Activated naive CD4-positive, alpha-beta T cell treated with anti-CD3 and anti-CD28 coated beads, Interleukin-2, amount 10 ng/mL, durations not matched to agents 7 days and 5 days (primary cell): Measurements from ENCODE around the gene LCE1A.

Experiments
- CTCF ChIA-PET: fragments of 350-600 bp; sonication (Branson Sonifier 250); formaldehyde crosslinking; loops from one replicate; lab custom pipeline; 2021; ENCODE audit warnings: antibody characterized with exemption; lab: Charles Lee
- DNase-seq: peaks from one replicate; pipeline ENCODE4 v3.0.0-alpha.2; 2020
- H3K27ac Mint-ChIP-seq: one replicate; pipeline ENCODE4 v1.8.0; 2021; ENCODE audit warnings: mild to moderate bottlenecking, moderate library complexity, mixed read lengths
- H3K27me3 Mint-ChIP-seq: one replicate; pipeline ENCODE4 v1.8.0; 2021; ENCODE audit warnings: mild to moderate bottlenecking, mixed read lengths
- H3K36me3 Mint-ChIP-seq: one replicate; pipeline ENCODE4 v1.8.0; 2021; ENCODE audit warnings: mixed read lengths
- H3K4me1 Mint-ChIP-seq: one replicate; pipeline ENCODE4 v1.8.0; 2021; ENCODE audit warnings: mixed read lengths
- H3K4me3 Mint-ChIP-seq: one replicate; pipeline ENCODE4 v1.8.0; 2021; ENCODE audit warnings: mild to moderate bottlenecking, moderate library complexity, mixed read lengths
- H3K9me3 Mint-ChIP-seq: one replicate; pipeline ENCODE4 v1.8.0; 2021; ENCODE audit warnings: mixed read lengths

The LCE1A gene

GRCh38 chr1:152827173-152827572 lies at the start of gene LCE1A:
LCE1A (plus strand) TSS chr1:152827473; CDS start chr1:152827473, 0 bp downstream.
- Mint-ChIP-seq H3K27ac (no peak within 1 kb of the TSS), H3K4me3 (no peak within 1 kb of the TSS), H3K27me3 (peaks cover 11% of the 10 kb centered on the region), H3K36me3 (no peaks in the 10 kb centered on the region), H3K9me3 (no peaks in the 10 kb centered on the region), H3K4me1 (no peaks in the 10 kb centered on the region)
- no peak for DNase-seq
- CTCF ChIA-PET = no interaction called here

GRCh38 chr1:152777510-152778137 lies 49.6 kb upstream of the LCE1A start:
- H3K27ac Mint-ChIP-seq = no peak overlapping the region
- no peak overlapping the region for H3K4me3 Mint-ChIP-seq
- CTCF ChIA-PET = interaction anchor here (0.7 to 2.5 kb wide), 3 partner anchors 11 to 41 kb away, joined by 3 to 11 read pairs (median 3); no protein-coding TSS in a partner anchor
- no peak for DNase-seq
- H3K4me1 Mint-ChIP-seq = no peaks in the 10 kb centered on the region
- H3K36me3 Mint-ChIP-seq = no peaks in the 10 kb centered on the region
- peaks cover 3% of the 10 kb centered on the region for H3K27me3 Mint-ChIP-seq
- no peaks in the 10 kb centered on the region for H3K9me3 Mint-ChIP-seq

GRCh38 chr1:152783095-152783494 lies 44.2 kb upstream of the LCE1A start:
- H3K36me3 Mint-ChIP-seq = no peaks in the 10 kb centered on the region
- DNase-seq = no peak
- CTCF ChIA-PET = no interaction called here
- H3K27me3 Mint-ChIP-seq = peaks cover 16% of the 10 kb centered on the region
- H3K4me3 Mint-ChIP-seq = no peak overlapping the region
- H3K4me1 Mint-ChIP-seq = no peaks in the 10 kb centered on the region
- no peak overlapping the region for H3K27ac Mint-ChIP-seq
- H3K9me3 Mint-ChIP-seq = no peaks in the 10 kb centered on the region

GRCh38 chr1:152786077-152786476 lies 41.2 kb upstream of the LCE1A start, which contains the start of gene LCE1E:
LCE1E (plus strand) TSS chr1:152786257; CDS start chr1:152787300, 1,043 bp downstream.
- Mint-ChIP-seq H3K9me3 (no peaks in the 10 kb centered on the region), H3K27me3 (peaks cover 17% of the 10 kb centered on the region), H3K27ac (no peak within 1 kb of the TSS), H3K36me3 (no peaks in the 10 kb centered on the region), H3K4me3 (no peak within 1 kb of the TSS), H3K4me1 (no peaks in the 10 kb centered on the region)
- CTCF ChIA-PET = no interaction called here
- DNase-seq = no peak

- CTCF ChIA-PET = no interaction called here
- Mint-ChIP-seq H3K9me3 (no peaks in the 10 kb centered on the region), H3K4me3 (no peak overlapping the region), H3K36me3 (no peaks in the 10 kb centered on the region), H3K27ac (no peak overlapping the region), H3K4me1 (no peaks in the 10 kb centered on the region), H3K27me3 (peaks cover 11% of the 10 kb centered on the region)
- DNase-seq = no peak
Measured at GRCh38 chr1:152795686-152796085, 31.6 kb upstream of the LCE1A start.

- no peaks in the 10 kb centered on the region for H3K36me3 Mint-ChIP-seq
- no peak within 1 kb of the TSS for H3K4me3 Mint-ChIP-seq
- DNase-seq = no peak
- CTCF ChIA-PET = no interaction called here
- H3K9me3 Mint-ChIP-seq = no peaks in the 10 kb centered on the region
- no peak within 1 kb of the TSS for H3K27ac Mint-ChIP-seq
- H3K27me3 Mint-ChIP-seq = peaks cover 12% of the 10 kb centered on the region
- no peaks in the 10 kb centered on the region for H3K4me1 Mint-ChIP-seq
Measured at GRCh38 chr1:152796421-152796820, 30.9 kb upstream of the LCE1A start, which contains the start of gene LCE1D. LCE1D (plus strand) TSS chr1:152796721; CDS start chr1:152797795, 1,074 bp downstream.

GRCh38 chr1:152801333-152801732 lies 25.9 kb upstream of the LCE1A start:
- Mint-ChIP-seq H3K36me3 (no peaks in the 10 kb centered on the region), H3K27me3 (peaks cover 26% of the 10 kb centered on the region), H3K9me3 (no peaks in the 10 kb centered on the region), H3K4me3 (no peak overlapping the region), H3K27ac (no peak overlapping the region), H3K4me1 (no peaks in the 10 kb centered on the region)
- no peak for DNase-seq
- CTCF ChIA-PET = no interaction called here

- Mint-ChIP-seq H3K9me3 (no peaks in the 10 kb centered on the region), H3K27me3 (peaks cover 18% of the 10 kb centered on the region), H3K4me3 (no peak within 1 kb of the TSS), H3K4me1 (no peaks in the 10 kb centered on the region), H3K36me3 (no peaks in the 10 kb centered on the region), H3K27ac (peak within 1 kb of the TSS; percentile 4)
- DNase-seq = no peak
- CTCF ChIA-PET = no interaction called here
Measured at GRCh38 chr1:152806576-152806975, 20.7 kb upstream of the LCE1A start, which contains the start of gene LCE1C. LCE1C (minus strand) TSS chr1:152806651; CDS start chr1:152805478, 1,173 bp downstream.

- H3K27ac Mint-ChIP-seq = no peak overlapping the region
Measured at GRCh38 chr1:152811050-152811449, 16.2 kb upstream of the LCE1A start.

GRCh38 chr1:152811671-152812070 lies 15.6 kb upstream of the LCE1A start, which contains the start of gene LCE1B:
LCE1B (plus strand) TSS chr1:152811971; CDS start chr1:152812447, 476 bp downstream.
- H3K36me3 Mint-ChIP-seq = no peaks in the 10 kb centered on the region
- H3K27ac Mint-ChIP-seq = no peak within 1 kb of the TSS
- no peak for DNase-seq
- CTCF ChIA-PET = no interaction called here
- H3K4me3 Mint-ChIP-seq = no peak within 1 kb of the TSS
- no peaks in the 10 kb centered on the region for H3K9me3 Mint-ChIP-seq
- no peaks in the 10 kb centered on the region for H3K4me1 Mint-ChIP-seq
- peaks cover 9% of the 10 kb centered on the region for H3K27me3 Mint-ChIP-seq

More at GRCh38 chr1:152811050-152811449, 16.2 kb upstream of the LCE1A start:
- Mint-ChIP-seq H3K9me3 (no peaks in the 10 kb centered on the region), H3K36me3 (no peaks in the 10 kb centered on the region), H3K4me3 (no peak overlapping the region), H3K4me1 (no peaks in the 10 kb centered on the region), H3K27me3 (peaks cover 13% of the 10 kb centered on the region)
- CTCF ChIA-PET = no interaction called here
- DNase-seq = no peak

GRCh38 chr1:152817309-152817708 lies 10.0 kb upstream of the LCE1A start:
- Mint-ChIP-seq H3K9me3 (no peaks in the 10 kb centered on the region), H3K27me3 (peaks cover 3% of the 10 kb centered on the region)
- CTCF ChIA-PET = no interaction called here

GRCh38 chr1:152823294-152823693 lies 4.0 kb upstream of the LCE1A start:
- Mint-ChIP-seq H3K27me3 (peaks cover 11% of the 10 kb centered on the region), H3K4me3 (no peak overlapping the region), H3K4me1 (no peaks in the 10 kb centered on the region), H3K27ac (no peak overlapping the region), H3K9me3 (no peaks in the 10 kb centered on the region), H3K36me3 (no peaks in the 10 kb centered on the region)
- CTCF ChIA-PET = no interaction called here
- DNase-seq = no peak

More at GRCh38 chr1:152817309-152817708, 10.0 kb upstream of the LCE1A start:
- no peak for DNase-seq
- Mint-ChIP-seq H3K27ac (no peak overlapping the region), H3K4me1 (no peaks in the 10 kb centered on the region), H3K4me3 (no peak overlapping the region), H3K36me3 (no peaks in the 10 kb centered on the region)

- CTCF ChIA-PET = no interaction called here
- Mint-ChIP-seq H3K36me3 (no peaks in the 10 kb centered on the region), H3K4me3 (no peak overlapping the region), H3K4me1 (no peaks in the 10 kb centered on the region), H3K27ac (no peak overlapping the region), H3K27me3 (peaks cover 11% of the 10 kb centered on the region), H3K9me3 (no peaks in the 10 kb centered on the region)
- no peak for DNase-seq
Measured at GRCh38 chr1:152824964-152825363, 2.3 kb upstream of the LCE1A start.

GRCh38 chr1:152836870-152837269 lies 9.6 kb downstream of the LCE1A start:
- Mint-ChIP-seq H3K4me1 (no peaks in the 10 kb centered on the region), H3K27me3 (peaks cover 8% of the 10 kb centered on the region), H3K4me3 (no peak overlapping the region), H3K36me3 (no peaks in the 10 kb centered on the region), H3K27ac (no peak overlapping the region), H3K9me3 (no peaks in the 10 kb centered on the region)
- no peak for DNase-seq
- CTCF ChIA-PET = interaction anchor here (0.7 kb wide), 1 partner anchor 13 kb away, joined by 3 read pairs; no protein-coding TSS in a partner anchor

GRCh38 chr1:152842556-152842955 lies 15.3 kb downstream of the LCE1A start, which contains the start of gene LCE6A:
LCE6A (plus strand) TSS chr1:152842856; CDS start chr1:152843521, 665 bp downstream.
- DNase-seq = no peak
- CTCF ChIA-PET = no interaction called here
- Mint-ChIP-seq H3K36me3 (no peaks in the 10 kb centered on the region), H3K4me1 (no peaks in the 10 kb centered on the region), H3K9me3 (no peaks in the 10 kb centered on the region), H3K4me3 (no peak within 1 kb of the TSS), H3K27me3 (peaks cover 10% of the 10 kb centered on the region), H3K27ac (no peak within 1 kb of the TSS)
